Mucosa of stomach (tissue), 1 donor: ENCODE data around the gene TRIM26.
"Not testable (repeated sequence)": the region's sequence is repeated elsewhere in the genome, so short reads cannot be mapped to it uniquely, and the experiment has no call there.

ENCODE experiments used
- H3K27me3 ChIP-seq: one replicate; pipeline ENCODE4 v1.7.0; 2013; ENCODE audit warnings: mild to moderate bottlenecking, low read length; ENCODE audit not compliant: control insufficient read depth, insufficient read depth
- H3K36me3 ChIP-seq: one replicate; pipeline ENCODE4 v1.7.0; 2013; ENCODE audit warnings: low read length; ENCODE audit not compliant: control insufficient read depth, insufficient read depth
- H3K4me1 ChIP-seq: one replicate; pipeline ENCODE4 v1.7.0; 2013; ENCODE audit warnings: mild to moderate bottlenecking, low read length; ENCODE audit not compliant: control insufficient read depth, insufficient read depth
- H3K4me3 ChIP-seq: one replicate; pipeline ENCODE4 v1.7.0; 2013; ENCODE audit warnings: low read length
- H3K9ac ChIP-seq: one replicate; pipeline ENCODE4 v1.7.0; 2013; ENCODE audit warnings: mild to moderate bottlenecking, low read length, moderate library complexity
- H3K9me3 ChIP-seq: one replicate; pipeline ENCODE4 v1.7.0; 2013; ENCODE audit warnings: mild to moderate bottlenecking, low read length, moderate library complexity; ENCODE audit not compliant: control insufficient read depth
- donor health status: Pancreatic carcinoma.

TRIM26 gene

GRCh38 chr6:30185846-30186484 lies 27.2 kb downstream of the TRIM26 start:
- no peak overlapping the region for H3K4me3 ChIP-seq
- H3K9me3 ChIP-seq: no peaks in the 10 kb centered on the region
- no peaks in the 10 kb centered on the region for H3K4me1 ChIP-seq
- no peak overlapping the region for H3K9ac ChIP-seq
- peaks cover 9% of the 10 kb centered on the region for H3K36me3 ChIP-seq
- no peaks in the 10 kb centered on the region for H3K27me3 ChIP-seq

- peaks cover 4% of the 10 kb centered on the region for H3K36me3 ChIP-seq
- H3K4me1 ChIP-seq: no peaks in the 10 kb centered on the region
These were observed 28.7 kb downstream of the TRIM26 start for GRCh38 chr6:30184417-30185031.

GRCh38 chr6:30180145-30180544 lies 33.1 kb downstream of the TRIM26 start:
- no peak overlapping the region for H3K9ac ChIP-seq
- no peaks in the 10 kb centered on the region for H3K27me3 ChIP-seq
- H3K36me3 ChIP-seq: no peaks in the 10 kb centered on the region
- H3K9me3 ChIP-seq: no peaks in the 10 kb centered on the region
- H3K4me3 ChIP-seq: no peak overlapping the region
- no peaks in the 10 kb centered on the region for H3K4me1 ChIP-seq

More at GRCh38 chr6:30184417-30185031, 28.7 kb downstream of the TRIM26 start:
- no peak overlapping the region for H3K4me3 ChIP-seq
- H3K9ac ChIP-seq: no peak overlapping the region
- no peaks in the 10 kb centered on the region for H3K9me3 ChIP-seq
- no peaks in the 10 kb centered on the region for H3K27me3 ChIP-seq

GRCh38 chr6:30178837-30179236 lies 34.4 kb downstream of the TRIM26 start:
- no peaks in the 10 kb centered on the region for H3K36me3 ChIP-seq
- H3K4me1 ChIP-seq: no peaks in the 10 kb centered on the region
- no peak overlapping the region for H3K9ac ChIP-seq
- H3K9me3 ChIP-seq: no peaks in the 10 kb centered on the region
- no peaks in the 10 kb centered on the region for H3K27me3 ChIP-seq
- no peak overlapping the region for H3K4me3 ChIP-seq

- Histone ChIP-seq H3K36me3 (no peaks in the 10 kb centered on the region), H3K4me3 (no peak overlapping the region), H3K4me1 (peaks cover 4% of the 10 kb centered on the region), H3K9ac (no peak overlapping the region), H3K9me3 (no peaks in the 10 kb centered on the region), H3K27me3 (peaks cover 20% of the 10 kb centered on the region)
These were observed 37.4 kb downstream of the TRIM26 start for GRCh38 chr6:30175765-30176164.

GRCh38 chr6:30172681-30173080 lies 40.5 kb downstream of the TRIM26 start:
- H3K4me1 ChIP-seq: peaks cover 4% of the 10 kb centered on the region
- no peak overlapping the region for H3K4me3 ChIP-seq
- peaks cover 22% of the 10 kb centered on the region for H3K27me3 ChIP-seq
- H3K9me3 ChIP-seq: no peaks in the 10 kb centered on the region
- H3K9ac ChIP-seq: no peak overlapping the region
- H3K36me3 ChIP-seq: no peaks in the 10 kb centered on the region

- peaks cover 22% of the 10 kb centered on the region for H3K27me3 ChIP-seq
- H3K9ac ChIP-seq: no peak overlapping the region
- H3K36me3 ChIP-seq: no peaks in the 10 kb centered on the region
- H3K9me3 ChIP-seq: no peaks in the 10 kb centered on the region
- peaks cover 4% of the 10 kb centered on the region for H3K4me1 ChIP-seq
- no peak overlapping the region for H3K4me3 ChIP-seq
These were observed 41.3 kb downstream of the TRIM26 start for GRCh38 chr6:30171677-30172471.

- Histone ChIP-seq H3K36me3 (no peaks in the 10 kb centered on the region), H3K9me3 (no peaks in the 10 kb centered on the region), H3K4me3 (no peak overlapping the region), H3K9ac (no peak overlapping the region), H3K27me3 (peaks cover 22% of the 10 kb centered on the region), H3K4me1 (peaks cover 4% of the 10 kb centered on the region)
These were observed 43.3 kb downstream of the TRIM26 start for GRCh38 chr6:30169658-30170614.

GRCh38 chr6:30168741-30169140 lies 44.5 kb downstream of the TRIM26 start:
- H3K4me3 ChIP-seq: no peak overlapping the region
- no peaks in the 10 kb centered on the region for H3K9me3 ChIP-seq
- H3K4me1 ChIP-seq: peaks cover 14% of the 10 kb centered on the region
- no peak overlapping the region for H3K9ac ChIP-seq
- H3K36me3 ChIP-seq: no peaks in the 10 kb centered on the region
- peaks cover 22% of the 10 kb centered on the region for H3K27me3 ChIP-seq

- Histone ChIP-seq H3K9ac (no peak overlapping the region), H3K27me3 (peaks cover 15% of the 10 kb centered on the region), H3K4me3 (no peak overlapping the region), H3K9me3 (no peaks in the 10 kb centered on the region), H3K4me1 (peaks cover 23% of the 10 kb centered on the region), H3K36me3 (no peaks in the 10 kb centered on the region)
These were observed 46.1 kb downstream of the TRIM26 start for GRCh38 chr6:30167101-30167500.

GRCh38 chr6:30165238-30165637 lies 48.0 kb downstream of the TRIM26 start:
- H3K4me3 ChIP-seq, H3K9ac ChIP-seq, H3K27me3 ChIP-seq, H3K9me3 ChIP-seq, H3K36me3 ChIP-seq: not testable (repeated sequence)
- H3K4me1 ChIP-seq: peaks cover 19% of the 10 kb centered on the region
